Upper lobe of left lung (tissue), 6 donors: ENCODE measurements around the gene MYRF. TPM values are rescaled to one million over a fixed set of nuclear protein-coding genes. Genes with fewer than 3 reads are reported as not detected.

Experiments
- ATAC-seq, 2 donors: fragments of 200-7000 bp; cut with Tn5 transposase; one replicate each; pipeline ENCODE4 v1.9.1; 2022; ENCODE audit warnings: mild to moderate bottlenecking in 2 of 2, moderate library complexity in 2 of 2; ENCODE audit not compliant: low FRiP score in 2 of 2
- DNase-seq, 2 donors: peaks; one replicate each; pipeline ENCODE4 v3.0.0-alpha.2; 2019 to 2020
- H3K27ac ChIP-seq, 4 donors: fragments of 200-600 bp; sonication (generic); one replicate each; pipeline ENCODE4 v1.5.1; 2016 to 2019
- H3K27me3 ChIP-seq, 4 donors: fragments of 200-600 bp; sonication (generic); one replicate each; pipeline ENCODE4 v1.5.1; 2017 to 2019
- H3K36me3 ChIP-seq, 4 donors: fragments of 200-600 bp; sonication (generic); one replicate each; pipeline ENCODE4 v1.5.1; 2016 to 2019
- H3K4me1 ChIP-seq, 4 donors: fragments of 200-600 bp; sonication (generic); one replicate each; pipeline ENCODE4 v1.5.1; 2018 to 2019
- H3K4me3 ChIP-seq, 4 donors: fragments of 200-600 bp; sonication (generic); one replicate each; pipeline ENCODE4 v1.5.1; 2017 to 2019; ENCODE audit warnings: mild to moderate bottlenecking in 2 of 4, moderate library complexity in 1 of 4
- H3K9me3 ChIP-seq, 4 donors: fragments of 200-600 bp; sonication (generic); one replicate each; pipeline ENCODE4 v1.5.1; 2018 to 2019
- EP300 ChIP-seq, 4 donors: sonication (generic); formaldehyde crosslinking; IDR thresholded peaks; one replicate each; pipeline ENCODE4 v1.5.1; 2017; ENCODE audit warnings: antibody characterized with exemption in 4 of 4, control low read depth in 2 of 4
- POLR2A ChIP-seq, 4 donors: fragments of 450-650 bp; IDR thresholded peaks; one replicate each; pipeline ENCODE4 v1.5.1; 2016 to 2017; ENCODE audit warnings: antibody characterized with exemption in 4 of 4, mild to moderate bottlenecking in 2 of 4
- POLR2AphosphoS5 ChIP-seq, 2 donors: sonication (generic); formaldehyde crosslinking; IDR thresholded peaks; one replicate each; pipeline ENCODE4 v1.5.1; 2017; ENCODE audit warnings: antibody characterized with exemption in 2 of 2
- WGBS, 2 donors: methylation state at CpG; one replicate each; pipeline ENCODE4 v1.1.5; 2017 to 2018; 5-methylcytosine and 5-hydroxymethylcytosine counted together
- total RNA-seq, 6 donors: library from RNA; depleted of rRNA in 4 of 6; stranded (reverse); fragments of >200 nt in 4 of 6; gene quantifications; one replicate each; pipeline versions ENCODE4 v1.1.0 to v1.2.1, GENCODE V29; 2016 to 2021
- TF ChIP-seq, protein P1 (sequence below), 6 experiments: fragments of 450-650 bp in 4 of 6; fragments of 200-600 bp in 2 of 6; sonication (generic) in 2 of 6; IDR thresholded peaks; one replicate each; pipeline ENCODE4 v1.5.1; 2016 to 2019; ENCODE audit warnings: antibody characterized with exemption in 6 of 6
- donor health status: DM: no; HTN: no; CAD: no; lungs with moderate emphysema.
- donor health status: DM: no; HTN: yes; CAD: no; lungs with severe emphysema.

MYRF gene
- total RNA-seq, 6 donors from 2014 or later, result 32.5 to 147 (median 50.7) TPM

DNA sequence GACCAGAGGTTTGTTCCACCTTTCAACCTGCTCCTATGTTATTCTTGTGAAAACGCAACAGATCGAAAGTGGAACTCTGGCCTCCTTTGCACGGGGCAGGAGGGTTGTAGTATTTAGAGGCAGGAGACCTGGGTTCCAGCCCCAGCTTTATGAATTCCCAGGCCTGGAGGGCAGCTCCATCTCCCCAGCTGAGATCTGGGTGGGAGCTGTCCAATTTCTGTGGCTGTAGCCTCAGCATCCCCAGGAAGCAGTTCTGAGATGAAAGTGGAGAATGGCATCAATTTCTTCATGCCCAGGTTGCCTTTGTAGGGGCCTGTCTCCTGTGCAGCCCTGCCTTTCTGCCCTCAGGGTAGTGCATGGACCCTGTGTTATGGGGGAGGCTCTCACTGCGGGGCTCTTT, 79.8 kb downstream of the MYRF start:
- H3K27ac ChIP-seq, result peak overlapping the region in 1 of 4 donors; percentile 71
- H3K36me3 ChIP-seq, result no peaks in the 10 kb centered on the region
- TF ChIP-seq, protein P1, sequence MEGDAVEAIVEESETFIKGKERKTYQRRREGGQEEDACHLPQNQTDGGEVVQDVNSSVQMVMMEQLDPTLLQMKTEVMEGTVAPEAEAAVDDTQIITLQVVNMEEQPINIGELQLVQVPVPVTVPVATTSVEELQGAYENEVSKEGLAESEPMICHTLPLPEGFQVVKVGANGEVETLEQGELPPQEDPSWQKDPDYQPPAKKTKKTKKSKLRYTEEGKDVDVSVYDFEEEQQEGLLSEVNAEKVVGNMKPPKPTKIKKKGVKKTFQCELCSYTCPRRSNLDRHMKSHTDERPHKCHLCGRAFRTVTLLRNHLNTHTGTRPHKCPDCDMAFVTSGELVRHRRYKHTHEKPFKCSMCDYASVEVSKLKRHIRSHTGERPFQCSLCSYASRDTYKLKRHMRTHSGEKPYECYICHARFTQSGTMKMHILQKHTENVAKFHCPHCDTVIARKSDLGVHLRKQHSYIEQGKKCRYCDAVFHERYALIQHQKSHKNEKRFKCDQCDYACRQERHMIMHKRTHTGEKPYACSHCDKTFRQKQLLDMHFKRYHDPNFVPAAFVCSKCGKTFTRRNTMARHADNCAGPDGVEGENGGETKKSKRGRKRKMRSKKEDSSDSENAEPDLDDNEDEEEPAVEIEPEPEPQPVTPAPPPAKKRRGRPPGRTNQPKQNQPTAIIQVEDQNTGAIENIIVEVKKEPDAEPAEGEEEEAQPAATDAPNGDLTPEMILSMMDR (IDR thresholded peaks at IDR 0.05), result no peak
- TF ChIP-seq POLR2A (IDR thresholded peaks at IDR 0.05) (no peak), EP300 (IDR thresholded peaks at IDR 0.05) (no peak), POLR2AphosphoS5 (IDR thresholded peaks at IDR 0.05) (no peak)
- WGBS, 2 donors, result 90 to 94% methylated on average over 3 to 4 of the region's 4 CpGs
- H3K4me3 ChIP-seq, result no peak overlapping the region
- no peaks in the 10 kb centered on the region for H3K9me3 ChIP-seq
- ATAC-seq (no peak), DNase-seq (no peak)
- H3K27me3 ChIP-seq, result peaks cover 0 to 2% (median 0%) of the 10 kb centered on the region in 4 donors
- H3K4me1 ChIP-seq, result peaks cover 35 to 60% (median 54%) of the 10 kb centered on the region in 4 donors

DNA sequence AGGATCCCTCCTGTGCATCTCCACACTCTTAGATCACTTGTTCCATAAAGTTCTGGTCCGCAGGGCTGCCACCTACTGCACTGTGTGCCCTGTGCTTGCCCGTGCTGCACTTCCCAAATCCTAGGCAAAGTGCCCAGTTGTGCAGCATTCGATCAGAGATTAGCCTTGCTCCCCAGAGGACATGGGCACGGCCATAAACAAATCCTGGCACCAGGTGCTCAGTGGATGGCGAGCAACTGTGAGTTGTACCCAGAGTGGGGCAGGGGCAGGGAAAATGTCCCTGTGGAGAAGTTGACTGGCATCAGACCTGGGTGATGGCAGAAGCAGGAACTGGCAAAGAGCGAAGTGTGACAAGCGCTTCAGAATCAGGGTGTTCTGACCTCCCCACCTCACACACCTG, 80.3 kb downstream of the MYRF start:
- 67 to 82% methylated on average over 7 of the region's 7 CpGs for WGBS, 2 donors
- H3K27me3 ChIP-seq, result peaks cover 0 to 2% (median 0%) of the 10 kb centered on the region in 4 donors
- no peak for ATAC-seq
- no peak for DNase-seq
- H3K4me1 ChIP-seq, result peaks cover 35 to 55% (median 49%) of the 10 kb centered on the region in 4 donors
- H3K36me3 ChIP-seq, result no peaks in the 10 kb centered on the region
- no peak overlapping the region for H3K4me3 ChIP-seq
- H3K27ac ChIP-seq, result no peak overlapping the region
- TF ChIP-seq EP300 (IDR thresholded peaks at IDR 0.05) (no peak), POLR2AphosphoS5 (IDR thresholded peaks at IDR 0.05) (no peak), POLR2A (IDR thresholded peaks at IDR 0.05) (no peak)
- TF ChIP-seq, protein P1 (IDR thresholded peaks at IDR 0.05), result no peak
- no peaks in the 10 kb centered on the region for H3K9me3 ChIP-seq

DNA sequence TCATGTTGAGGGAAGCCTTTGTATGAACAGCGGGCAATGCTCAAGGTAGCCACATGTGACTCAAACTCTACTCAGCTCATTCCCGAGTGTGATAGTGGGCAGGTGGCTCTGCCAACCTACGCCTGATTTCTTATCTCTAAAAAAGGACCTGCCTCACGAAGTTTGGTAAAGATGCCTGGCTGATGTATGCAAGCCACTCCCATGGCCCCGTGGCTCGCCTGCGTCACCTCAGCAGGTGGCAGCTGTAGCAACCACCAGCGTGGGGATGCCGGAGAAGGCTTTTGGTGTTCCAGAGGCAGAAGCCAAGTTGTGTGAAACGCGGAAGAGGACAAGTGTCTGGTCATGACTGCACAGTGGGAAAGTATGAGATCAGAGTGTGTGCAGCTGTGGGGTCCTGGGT, 81.0 kb downstream of the MYRF start:
- Histone ChIP-seq H3K36me3 (peaks cover 0 to under 1% (median 0%) of the 10 kb centered on the region in 4 donors), H3K27ac (no peak overlapping the region), H3K27me3 (peaks cover 0 to 2% (median 0%) of the 10 kb centered on the region in 4 donors), H3K4me3 (no peak overlapping the region), H3K4me1 (peaks cover 32 to 48% (median 46%) of the 10 kb centered on the region in 4 donors), H3K9me3 (no peaks in the 10 kb centered on the region)
- ATAC-seq, result no peak
- peak in 1 of 2 donors; percentile 38 for DNase-seq
- 90% methylated on average over 11 of the region's 11 CpGs for WGBS, 2 donors
- TF ChIP-seq, protein P1 (IDR thresholded peaks at IDR 0.05), result no peak
- TF ChIP-seq POLR2AphosphoS5 (IDR thresholded peaks at IDR 0.05), result no peak
- no peak for TF ChIP-seq EP300 (IDR thresholded peaks at IDR 0.05)
- TF ChIP-seq POLR2A (IDR thresholded peaks at IDR 0.05), result no peak

DNA sequence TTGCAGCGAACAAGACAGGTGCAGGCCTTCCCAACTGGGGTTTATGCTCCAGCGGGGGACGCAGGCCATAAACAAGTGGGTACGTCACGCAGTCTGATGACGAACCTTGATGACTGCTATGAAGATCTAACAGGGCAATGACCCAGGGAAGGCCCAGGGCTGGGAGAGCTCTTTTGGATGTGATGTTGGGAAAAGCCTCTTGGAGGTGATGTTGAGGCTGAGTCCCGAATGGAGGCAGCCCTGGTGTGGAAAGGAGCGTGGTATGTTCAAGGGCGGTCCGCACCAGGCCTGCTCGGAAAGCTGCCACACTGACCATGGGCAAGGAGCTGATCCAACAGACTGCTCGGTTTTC, 81.5 kb downstream of the MYRF start:
- H3K4me3 ChIP-seq, result no peak overlapping the region
- peaks cover 28 to 45% (median 42%) of the 10 kb centered on the region in 4 donors for H3K4me1 ChIP-seq
- DNase-seq, result no peak
- ATAC-seq, result no peak
- no peak for TF ChIP-seq POLR2AphosphoS5 (IDR thresholded peaks at IDR 0.05)
- TF ChIP-seq, protein P1 (IDR thresholded peaks at IDR 0.05), result no peak
- no peak for TF ChIP-seq EP300 (IDR thresholded peaks at IDR 0.05)
- TF ChIP-seq POLR2A (IDR thresholded peaks at IDR 0.05), result no peak
- no peaks in the 10 kb centered on the region for H3K27me3 ChIP-seq
- no peaks in the 10 kb centered on the region for H3K9me3 ChIP-seq
- H3K36me3 ChIP-seq, result peaks cover 0 to 4% (median 2%) of the 10 kb centered on the region in 4 donors
- 94 to 96% methylated on average over 8 to 12 of the region's 12 CpGs for WGBS, 2 donors
- H3K27ac ChIP-seq, result peak overlapping the region; percentile 68 to 81 (median 70)
